GM18870 (cell line): ENCODE measurements around the gene SASH3.

Experiments used
- ATAC-seq: cut with Tn5 transposase; IDR thresholded peaks from one replicate; pipeline ENCODE4 v1.9.1; 2021; ENCODE audit warnings: moderate library complexity; ENCODE audit not compliant: unreplicated experiment

Gene SASH3

DNA sequence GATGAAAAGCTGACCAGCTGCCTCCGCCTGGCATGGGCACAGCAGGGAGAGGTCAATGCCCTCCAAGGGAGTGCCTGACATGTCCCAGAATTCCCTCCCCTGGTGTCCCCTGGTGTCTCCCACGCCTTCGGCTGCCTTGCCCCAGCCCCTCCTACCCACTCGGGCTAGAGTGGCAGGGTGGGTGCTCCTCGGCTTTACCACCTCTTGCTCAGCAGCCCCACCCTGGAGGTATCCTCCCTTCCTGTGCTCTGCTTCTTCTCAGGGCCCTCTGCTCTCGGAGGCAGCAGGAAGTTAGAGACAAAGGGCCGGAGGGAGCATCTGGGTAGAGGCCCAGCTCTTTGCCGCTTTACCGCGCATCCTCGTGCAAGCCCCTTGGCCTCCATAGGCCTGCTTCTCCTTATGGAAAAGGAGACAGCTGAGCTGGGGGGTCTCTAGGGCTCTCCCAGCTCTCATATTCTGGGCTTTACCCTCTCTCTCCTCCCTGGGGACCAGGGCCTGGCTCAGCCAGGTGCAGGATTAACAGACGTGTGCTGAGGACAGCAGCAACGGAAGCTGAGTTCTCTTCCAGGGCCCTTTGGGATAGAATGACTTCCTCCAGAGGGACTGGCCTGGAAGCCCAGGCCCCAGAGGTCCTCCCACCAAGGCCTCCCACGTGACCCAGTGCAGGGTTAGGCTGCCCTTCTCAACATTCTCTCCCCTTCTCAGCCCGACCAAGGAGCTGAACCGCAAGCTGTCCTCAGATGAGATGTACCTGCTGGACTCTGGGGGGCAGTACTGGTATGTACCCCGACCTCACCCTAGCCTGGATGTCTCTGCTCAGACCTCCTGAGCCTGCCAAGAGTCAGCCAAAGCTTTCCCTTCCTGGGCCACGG lies 23.7 kb upstream of the SASH3 start:
- no peak for ATAC-seq

DNA sequence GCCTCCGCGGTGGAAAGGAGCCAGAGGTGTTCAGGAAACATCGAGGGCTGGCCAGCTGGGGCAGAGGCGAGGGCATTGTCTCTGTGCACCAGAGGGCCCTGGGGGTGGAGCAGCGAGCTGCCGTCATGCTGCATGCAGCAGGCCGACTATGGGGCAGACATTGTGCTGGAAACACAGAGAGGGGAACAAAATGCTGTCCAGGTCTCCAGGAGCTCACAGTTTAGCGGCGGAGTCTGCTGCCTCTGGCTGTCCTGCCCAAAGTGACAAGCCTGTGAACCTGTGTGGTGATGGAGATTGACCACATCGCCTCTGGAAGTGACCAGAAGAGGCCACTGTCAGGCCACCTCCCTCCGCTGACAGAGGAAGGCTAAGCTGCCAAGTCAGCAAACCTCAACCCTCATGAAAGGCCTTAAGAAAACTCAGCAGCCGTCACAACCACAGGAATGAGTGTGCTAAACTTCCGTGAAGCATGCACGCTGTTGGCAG lies 20.1 kb upstream of the SASH3 start:
- ATAC-seq: no peak

DNA sequence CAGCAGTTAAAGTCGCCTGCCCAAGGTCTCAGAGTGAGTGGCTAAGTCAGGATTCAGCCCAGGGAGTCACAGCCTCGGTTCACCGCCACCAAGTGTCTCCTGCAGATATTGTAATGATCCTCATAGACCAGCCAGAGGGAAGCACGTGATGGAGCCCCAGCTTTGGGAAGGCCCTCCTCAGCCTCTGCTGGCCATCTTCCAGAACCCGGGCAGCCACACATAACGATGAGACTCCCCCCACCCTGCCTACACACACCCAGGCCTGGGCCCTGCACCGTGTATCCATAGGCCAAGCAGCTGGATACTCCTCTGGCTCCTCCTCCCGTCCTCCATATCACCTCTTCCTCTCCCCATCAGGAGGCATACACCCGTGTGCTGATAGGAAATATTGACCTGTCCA lies 19.6 kb upstream of the SASH3 start:
- no peak for ATAC-seq

DNA sequence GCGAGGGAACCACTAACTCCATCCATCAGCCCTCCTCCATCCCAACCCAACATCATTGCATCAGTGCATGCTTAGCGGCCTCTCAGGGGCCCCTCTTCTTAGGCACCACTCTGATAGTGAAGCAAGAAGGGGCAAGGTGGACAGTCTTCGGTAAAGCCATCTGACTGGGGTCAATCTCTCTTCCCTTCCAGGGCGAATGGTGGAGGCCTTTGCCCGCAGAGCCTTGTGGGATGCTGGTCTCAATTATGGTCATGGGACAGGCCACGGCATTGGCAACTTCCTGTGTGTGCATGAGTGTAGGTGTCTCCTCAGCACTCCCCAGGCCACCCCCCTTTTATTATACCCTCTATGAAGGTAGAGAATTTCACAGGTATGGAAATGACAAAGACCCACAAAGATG lies 18.8 kb upstream of the SASH3 start:
- no peak for ATAC-seq

DNA sequence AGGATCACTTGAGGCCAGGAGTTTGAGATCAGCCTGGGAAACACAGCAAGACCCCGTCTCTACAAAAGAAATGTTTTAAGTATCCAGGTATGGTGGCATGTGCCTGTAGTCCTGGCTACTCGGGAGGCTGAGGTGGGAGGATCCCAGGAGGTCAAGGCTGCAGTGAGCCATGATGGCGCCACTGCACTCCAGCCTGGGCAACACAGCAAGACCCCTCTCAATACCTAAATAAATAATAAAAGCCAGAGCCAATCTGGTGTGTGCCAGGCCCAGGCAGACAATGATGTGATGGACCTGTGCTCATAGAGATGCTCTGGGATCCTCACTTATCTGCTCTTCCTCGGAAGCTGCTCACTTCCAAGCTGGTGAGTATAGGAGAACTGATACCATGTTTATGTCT lies 18.2 kb upstream of the SASH3 start:
- no peak for ATAC-seq

GRCh38 chrX:129762448-129762847 lies 17.3 kb upstream of the SASH3 start:
- ATAC-seq: no peak

- no peak for ATAC-seq
Observed at GRCh38 chrX:129763666-129764065, 16.1 kb upstream of the SASH3 start.

GRCh38 chrX:129768186-129768585 lies 11.6 kb upstream of the SASH3 start:
- no peak for ATAC-seq

DNA sequence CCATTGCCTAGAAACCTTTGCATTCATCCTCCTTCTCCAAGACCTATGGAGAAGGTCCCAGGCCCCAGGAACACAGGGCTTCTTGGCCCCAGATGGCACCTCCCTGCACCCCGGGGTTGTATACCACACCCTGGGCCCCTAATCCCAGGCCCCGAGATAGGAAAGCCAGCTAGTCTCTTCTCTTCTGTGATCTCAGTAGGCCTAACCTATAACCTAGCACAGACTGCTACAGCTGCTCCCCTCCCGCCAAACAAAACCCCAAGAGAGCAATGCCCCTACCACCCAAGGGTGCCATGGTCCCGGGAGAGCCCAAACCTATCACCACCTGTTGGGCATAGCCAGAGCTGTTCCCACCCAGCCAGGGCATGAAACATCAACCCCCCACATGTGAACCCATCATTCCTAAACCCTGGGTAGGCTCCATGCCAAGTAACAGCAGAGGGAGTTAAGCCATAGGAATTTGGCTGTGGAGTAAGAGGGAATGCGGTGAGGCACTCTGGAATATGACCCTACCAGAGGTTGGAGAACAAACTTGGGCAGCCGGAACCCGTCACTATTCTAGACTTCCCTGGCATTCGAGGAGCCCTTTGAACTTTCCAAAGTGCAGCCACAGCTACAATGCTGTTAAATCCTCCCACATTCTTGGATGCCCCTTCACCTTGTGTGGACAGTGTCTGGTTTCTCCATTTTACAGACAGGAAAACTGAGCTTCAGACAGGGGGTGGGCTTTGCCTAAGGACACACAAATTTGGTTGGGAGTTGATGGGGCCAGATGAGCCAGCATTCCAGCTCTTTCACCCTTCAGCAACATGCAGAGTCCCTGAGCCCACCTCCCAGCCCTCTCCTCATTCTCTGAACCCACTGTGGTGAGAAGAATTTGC lies 10.9 kb upstream of the SASH3 start:
- ATAC-seq: no peak

GRCh38 chrX:129769467-129770154 lies 10.1 kb upstream of the SASH3 start:
- peak; percentile 35 for ATAC-seq

DNA sequence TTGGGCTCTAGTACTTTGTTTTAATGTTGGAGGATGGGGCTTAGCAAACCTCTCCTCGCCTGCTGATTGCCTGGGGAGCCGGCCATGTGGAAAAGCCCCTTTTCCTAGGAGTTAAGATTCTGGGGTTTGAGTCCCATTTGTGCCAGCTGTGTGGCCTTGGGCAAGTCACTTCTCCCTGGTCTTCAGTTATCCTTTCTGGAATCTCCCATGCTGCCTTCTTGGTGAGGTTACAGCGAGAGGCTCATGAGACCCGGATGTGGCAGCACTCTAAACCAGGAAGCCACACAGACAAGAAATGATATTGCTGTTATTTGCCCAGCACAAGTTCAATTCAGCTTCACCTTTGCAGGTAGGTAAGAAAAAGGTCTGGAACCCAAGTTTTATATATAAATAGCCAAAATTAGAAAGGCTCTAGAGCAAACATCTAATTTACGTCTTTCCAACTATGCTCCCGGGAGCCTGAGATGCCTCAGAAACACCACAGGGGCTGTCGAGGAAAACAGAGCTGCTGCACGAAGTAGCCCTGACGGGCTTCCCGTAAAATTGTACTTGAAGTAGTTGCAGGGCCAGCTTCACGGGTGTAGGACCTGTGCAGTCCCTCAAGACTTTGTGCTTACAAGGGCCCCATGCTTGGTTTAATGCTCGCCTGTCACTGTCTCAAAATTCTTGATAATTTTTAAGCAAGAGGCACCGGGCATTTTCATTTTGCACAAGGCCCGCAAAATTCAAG lies 8.3 kb upstream of the SASH3 start:
- ATAC-seq: no peak

DNA sequence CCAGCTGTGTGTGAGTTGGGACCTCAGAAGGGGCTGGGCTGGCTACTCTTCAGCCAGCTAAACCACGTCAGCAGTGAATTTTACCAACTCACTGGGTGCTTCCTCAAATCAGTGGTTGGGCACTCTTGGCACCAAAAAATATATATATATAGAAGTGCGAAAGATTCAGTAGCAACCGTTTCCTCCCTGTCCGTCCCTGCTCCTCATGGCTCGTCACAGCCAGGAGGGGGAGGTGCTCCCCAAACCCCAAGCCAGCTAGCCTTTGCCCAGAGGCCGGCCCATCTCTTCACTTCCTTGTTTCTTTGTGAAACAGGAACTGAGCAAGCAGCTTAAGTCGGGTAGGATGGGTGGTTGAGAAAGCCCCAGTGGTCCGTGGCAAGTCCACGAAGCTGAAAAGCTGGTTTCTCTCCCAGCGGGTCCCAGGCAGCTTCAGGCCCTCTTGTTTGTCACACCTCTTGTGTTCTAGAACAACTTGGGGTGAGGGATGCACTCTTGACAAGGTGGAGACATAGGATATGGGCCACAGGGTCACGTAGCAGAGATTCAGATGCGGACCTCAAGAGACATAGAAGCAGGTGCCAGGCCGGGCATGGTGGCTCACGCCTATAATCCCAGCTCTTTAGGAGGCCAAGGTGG lies 6.8 kb upstream of the SASH3 start:
- peak; percentile 69 for ATAC-seq

GRCh38 chrX:129773649-129774458 lies 5.9 kb upstream of the SASH3 start:
- no peak for ATAC-seq

GRCh38 chrX:129777218-129778030 lies 2.3 kb upstream of the SASH3 start:
- peak; percentile 15 for ATAC-seq

DNA sequence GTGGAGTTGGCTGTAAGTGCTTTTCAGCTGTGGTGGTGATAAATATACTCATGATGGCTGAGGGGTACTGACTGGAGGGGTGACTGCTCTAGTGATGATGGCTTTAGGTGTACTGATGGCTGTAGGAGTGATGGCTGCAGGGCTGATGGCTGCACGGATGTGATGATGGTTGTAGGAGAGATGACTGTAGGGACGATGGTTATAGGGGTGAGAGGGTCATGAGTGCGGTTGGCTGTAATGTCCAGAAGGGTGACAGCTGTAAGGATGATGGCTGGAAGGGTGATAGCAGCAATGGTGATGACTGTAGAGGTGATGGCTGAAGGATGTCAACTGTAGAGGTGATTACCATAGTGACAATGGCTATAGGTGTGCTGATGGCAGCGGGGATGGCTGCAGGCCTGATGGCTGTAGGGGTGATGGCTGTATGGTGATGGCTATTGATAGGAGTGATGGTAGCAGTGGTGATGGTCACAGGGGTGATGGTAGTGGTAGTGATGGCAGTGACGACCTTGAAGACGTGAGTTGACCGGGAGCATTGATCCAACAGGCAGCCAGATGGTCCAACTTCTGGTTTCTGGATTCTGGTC lies 570 bp upstream of the SASH3 start:
- no peak for ATAC-seq

DNA sequence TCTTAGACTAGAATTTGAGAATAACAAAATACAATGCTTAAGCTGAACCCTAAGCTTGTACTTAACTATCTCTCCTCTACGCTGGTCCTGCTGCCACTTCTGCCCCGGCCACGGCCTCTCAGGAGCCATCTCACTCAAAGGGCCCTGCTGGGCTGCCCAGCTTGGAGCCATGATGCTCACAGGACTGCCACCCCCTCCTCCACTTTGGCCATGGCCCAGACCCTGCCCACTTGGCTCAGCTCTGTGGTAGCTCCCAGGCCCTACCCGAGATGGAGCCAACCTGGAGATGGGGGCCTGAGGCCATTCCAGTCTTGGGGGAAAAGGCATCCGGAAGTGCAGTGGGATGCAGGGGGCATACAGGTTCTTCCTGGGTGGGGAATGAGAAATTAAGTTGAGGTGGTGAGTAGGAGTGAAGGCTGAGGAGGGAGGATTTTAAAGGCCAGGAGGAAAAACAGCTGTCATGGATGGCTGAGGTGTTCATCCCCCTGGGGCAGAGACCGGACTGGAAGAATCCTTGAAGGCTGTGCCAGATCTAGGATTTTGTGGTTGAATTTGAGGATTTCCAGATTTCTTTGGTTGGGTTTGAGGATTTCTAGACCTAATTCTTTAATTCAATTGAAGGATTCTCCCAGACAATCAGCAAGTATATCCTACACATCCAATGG lies 824 bp downstream of the SASH3 start:
- ATAC-seq: no peak

DNA sequence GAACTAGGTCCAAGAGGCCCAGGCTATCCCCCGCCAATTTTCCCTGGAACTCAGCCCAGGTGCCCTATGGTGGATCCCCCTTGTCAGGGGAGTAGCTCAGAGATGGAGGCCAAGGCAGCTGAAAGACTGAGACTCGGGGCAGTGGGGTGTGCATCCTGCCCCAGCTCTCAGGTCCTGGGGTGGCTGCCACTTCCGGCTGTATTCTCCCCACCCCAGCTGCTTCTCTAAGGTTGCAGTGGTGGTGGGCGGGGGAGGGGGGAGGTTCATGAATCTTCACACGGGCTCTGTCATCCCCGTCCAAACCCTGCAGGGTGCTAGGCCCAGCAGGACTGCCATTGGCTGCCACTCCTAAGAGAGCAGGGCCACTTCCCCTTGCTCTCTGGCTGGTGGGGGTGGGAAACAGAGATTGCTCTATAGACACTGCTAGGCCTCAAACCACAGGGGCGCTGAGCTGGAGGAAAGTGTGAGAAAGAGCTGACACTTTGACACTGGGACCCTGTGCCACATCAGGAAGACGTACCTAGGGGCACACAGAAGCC lies 1.5 kb downstream of the SASH3 start:
- ATAC-seq: peak; percentile 74
